Natural killer cell (primary cell): ENCODE results near the gene SOX10. TPM values are rescaled to one million over a fixed set of nuclear protein-coding genes. Genes with fewer than 3 reads are reported as not detected.
"Not testable (repeated sequence)": the region's sequence is repeated elsewhere in the genome, so short reads cannot be mapped to it uniquely, and the experiment has no call there.

Experiments used
- ATAC-seq, 3 donors: fragments of 150-1000 bp in 2 of 3; fragments of 200-7000 bp in 1 of 3; cut with Tn5 transposase; 1 replicate in 1 of 3; 2 replicates in 2 of 3; pipeline ENCODE4 v1.10.0; 2021; ENCODE audit warnings: mild to moderate bottlenecking in 2 of 3, moderate library complexity in 2 of 3
- DNase-seq, 2 donors: peaks; one replicate each; pipeline versions ENCODE4 v3.0.0 to v3.0.0-alpha.2; 2013 to 2021; ENCODE audit warnings: mixed read lengths in 1 of 2
- H3K27ac ChIP-seq: one replicate; pipeline ENCODE4 v1.5.1; 2013; ENCODE audit warnings: mild to moderate bottlenecking, low read length
- H3K27me3 ChIP-seq: one replicate; pipeline ENCODE4 v1.6.1; 2013; ENCODE audit warnings: low read length; ENCODE audit not compliant: control insufficient read depth, insufficient read depth
- H3K36me3 ChIP-seq: one replicate; pipeline ENCODE4 v1.6.1; 2013; ENCODE audit warnings: low read length; ENCODE audit not compliant: control insufficient read depth, insufficient read depth
- H3K4me1 ChIP-seq: one replicate; pipeline ENCODE4 v1.6.1; 2013; ENCODE audit warnings: low read length; ENCODE audit not compliant: control insufficient read depth, insufficient read depth
- H3K4me3 ChIP-seq: one replicate; pipeline ENCODE4 v1.5.1; 2013; ENCODE audit warnings: low read length
- H3K9me3 ChIP-seq: one replicate; pipeline ENCODE4 v1.6.1; 2013; ENCODE audit warnings: low read length; ENCODE audit not compliant: control insufficient read depth, insufficient read depth
- H3K27ac Mint-ChIP-seq, 2 donors: one replicate each; pipeline ENCODE4 v1.8.0; 2022; ENCODE audit warnings: mild to moderate bottlenecking in 2 of 2, mixed read lengths in 2 of 2, moderate library complexity in 1 of 2
- H3K27me3 Mint-ChIP-seq, 2 donors: one replicate each; pipeline ENCODE4 v1.8.0; 2022; ENCODE audit warnings: low read depth in 2 of 2, mixed read lengths in 2 of 2
- H3K36me3 Mint-ChIP-seq: one replicate; pipeline ENCODE4 v1.8.0; 2022; ENCODE audit warnings: mixed read lengths
- H3K4me1 Mint-ChIP-seq, 2 donors: one replicate each; pipeline ENCODE4 v1.8.0; 2022; ENCODE audit warnings: mixed read lengths in 2 of 2
- H3K4me3 Mint-ChIP-seq: one replicate; pipeline ENCODE4 v1.8.0; 2022; ENCODE audit warnings: mild to moderate bottlenecking, moderate library complexity, mixed read lengths
- H3K9me3 Mint-ChIP-seq, 2 donors: one replicate each; pipeline ENCODE4 v1.8.0; 2022; ENCODE audit warnings: mixed read lengths in 2 of 2
- WGBS: methylation state at CpG from one replicate; pipeline ENCODE4 v1.1.7; 2013; ENCODE audit warnings: missing lambda C conversion rate; ENCODE audit not compliant: insufficient coverage; 5-methylcytosine and 5-hydroxymethylcytosine counted together
- intact Hi-C: fragments of 100-400 bp; cut with micrococcal nuclease; formaldehyde crosslinking; loops from one replicate; pipeline ENCODE4 v1.14.2; 2022
- total RNA-seq, 4 donors: library from RNA; stranded (reverse); fragments of 120-200 nt in 1 of 4; gene quantifications; one replicate each; pipeline versions ENCODE4 v1.2.3 to v1.2.4, GENCODE V29; 2013 to 2022
- TF ChIP-seq, protein P1 (sequence below): fragments of 200-600 bp; IDR thresholded peaks from one replicate; pipeline ENCODE4 v1.8.0; 2022; ENCODE audit warnings: antibody characterized with exemption

SOX10 gene
- total RNA-seq, 3 donors from 2014 or later (not counting 1 experiment from before 2014, with no cell fraction given): not detected

DNA sequence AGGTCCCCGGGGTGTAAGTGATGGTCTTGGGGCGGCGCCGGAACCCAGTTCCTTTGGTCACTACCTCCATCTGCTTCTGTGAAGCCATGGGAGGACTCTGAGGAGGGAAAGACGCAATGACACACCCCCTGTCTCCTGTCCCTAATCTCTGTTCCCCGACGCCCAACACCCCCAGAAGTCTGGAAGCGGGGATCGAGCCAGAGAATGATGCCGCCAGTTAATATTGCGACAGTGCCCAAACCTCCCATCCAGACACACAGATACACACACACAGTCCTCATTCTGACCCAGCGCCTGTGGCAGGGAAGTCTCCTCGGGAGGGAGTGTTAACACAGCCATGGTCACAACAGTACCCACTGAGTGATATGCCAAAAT is 31.3 kb downstream of the SOX10 start:
- no peak for DNase-seq
- Histone ChIP-seq H3K4me1 (peaks cover 20% of the 10 kb centered on the region), H3K27ac (no peak overlapping the region), H3K4me3 (peak overlapping the region; percentile 78), H3K9me3 (no peaks in the 10 kb centered on the region), H3K27me3 (peaks cover 6% of the 10 kb centered on the region), H3K36me3 (peaks cover 15% of the 10 kb centered on the region)
- TF ChIP-seq, protein P1, sequence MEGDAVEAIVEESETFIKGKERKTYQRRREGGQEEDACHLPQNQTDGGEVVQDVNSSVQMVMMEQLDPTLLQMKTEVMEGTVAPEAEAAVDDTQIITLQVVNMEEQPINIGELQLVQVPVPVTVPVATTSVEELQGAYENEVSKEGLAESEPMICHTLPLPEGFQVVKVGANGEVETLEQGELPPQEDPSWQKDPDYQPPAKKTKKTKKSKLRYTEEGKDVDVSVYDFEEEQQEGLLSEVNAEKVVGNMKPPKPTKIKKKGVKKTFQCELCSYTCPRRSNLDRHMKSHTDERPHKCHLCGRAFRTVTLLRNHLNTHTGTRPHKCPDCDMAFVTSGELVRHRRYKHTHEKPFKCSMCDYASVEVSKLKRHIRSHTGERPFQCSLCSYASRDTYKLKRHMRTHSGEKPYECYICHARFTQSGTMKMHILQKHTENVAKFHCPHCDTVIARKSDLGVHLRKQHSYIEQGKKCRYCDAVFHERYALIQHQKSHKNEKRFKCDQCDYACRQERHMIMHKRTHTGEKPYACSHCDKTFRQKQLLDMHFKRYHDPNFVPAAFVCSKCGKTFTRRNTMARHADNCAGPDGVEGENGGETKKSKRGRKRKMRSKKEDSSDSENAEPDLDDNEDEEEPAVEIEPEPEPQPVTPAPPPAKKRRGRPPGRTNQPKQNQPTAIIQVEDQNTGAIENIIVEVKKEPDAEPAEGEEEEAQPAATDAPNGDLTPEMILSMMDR: no peak
- Mint-ChIP-seq H3K27me3 (peaks cover 7 to 10% of the 10 kb centered on the region in 2 donors), H3K4me3 (peak overlapping the region; percentile 93), H3K36me3 (no peaks in the 10 kb centered on the region), H3K27ac (peak overlapping the region; percentile 83 to 94), H3K4me1 (peaks cover 22 to 39% of the 10 kb centered on the region in 2 donors), H3K9me3 (no peaks in the 10 kb centered on the region)
- intact Hi-C loops: loop anchor here (5.0 kb wide), 1 partner anchor 136 kb away; no protein-coding TSS in a partner anchor
- ATAC-seq: peak; percentile 57 to 59 (median 57)
- WGBS: 2% methylated on average over 13 of the region's 13 CpGs

DNA sequence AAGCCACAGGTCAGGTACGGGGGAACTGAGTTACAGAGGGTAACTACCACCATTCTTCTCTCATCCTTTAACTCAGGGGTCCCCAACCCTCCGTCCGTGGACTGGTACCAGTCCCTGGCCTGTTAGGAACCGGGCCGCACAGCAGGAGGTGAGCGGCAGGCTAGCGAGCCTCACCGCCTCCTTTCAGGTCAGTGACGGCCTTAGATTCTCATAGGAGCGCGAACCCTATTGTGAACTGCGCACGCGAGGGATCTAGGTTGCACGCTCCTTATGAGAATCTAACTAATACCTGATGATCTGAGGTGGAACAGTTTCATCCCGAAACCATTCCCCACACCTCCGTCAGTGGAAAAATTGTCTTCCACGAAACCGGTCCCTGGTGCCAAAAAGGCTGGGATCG is 31.7 kb downstream of the SOX10 start:
- not testable (repeated sequence) for DNase-seq, H3K27me3 ChIP-seq, H3K36me3 Mint-ChIP-seq, H3K9me3 ChIP-seq, ATAC-seq, H3K27ac ChIP-seq, H3K27me3 Mint-ChIP-seq, H3K9me3 Mint-ChIP-seq
- peaks cover 22 to 35% of the 10 kb centered on the region in 2 donors for H3K4me1 Mint-ChIP-seq
- WGBS: 18% methylated on average over 20 of the region's 20 CpGs
- H3K4me3 Mint-ChIP-seq: peak overlapping the region; percentile 93
- H3K36me3 ChIP-seq: peaks cover 12% of the 10 kb centered on the region
- H3K27ac Mint-ChIP-seq: peak overlapping the region in 1 of 2 donors; percentile 94
- peak overlapping the region; percentile 78 for H3K4me3 ChIP-seq
- intact Hi-C loops: loop anchor here (5.0 kb wide), 1 partner anchor 135 kb away; no protein-coding TSS in a partner anchor
- peaks cover 20% of the 10 kb centered on the region for H3K4me1 ChIP-seq

DNA sequence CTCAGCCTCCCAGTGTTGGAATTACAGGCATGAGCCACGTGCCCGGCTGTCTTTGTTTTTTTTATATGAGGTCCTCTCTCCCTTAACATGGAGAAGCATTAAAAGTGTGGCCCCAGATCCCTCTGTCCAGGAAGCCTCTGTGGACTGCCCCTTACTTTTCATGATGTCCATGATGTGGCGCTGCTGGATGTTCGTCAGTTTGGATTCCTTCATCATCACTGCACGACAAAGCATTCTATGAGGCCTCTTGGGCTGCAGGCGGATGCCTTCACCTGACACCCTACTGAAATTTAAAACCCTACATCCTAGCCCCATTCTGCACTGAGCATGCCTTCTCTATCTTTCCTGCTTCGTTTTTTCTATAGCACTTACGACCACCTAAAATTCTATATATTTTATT is 33.0 kb downstream of the SOX10 start:
- ATAC-seq (no peak), DNase-seq (no peak)
- Histone ChIP-seq H3K4me1 (peaks cover 20% of the 10 kb centered on the region), H3K9me3 (no peaks in the 10 kb centered on the region), H3K27me3 (peaks cover 6% of the 10 kb centered on the region), H3K36me3 (no peaks in the 10 kb centered on the region), H3K4me3 (no peak overlapping the region), H3K27ac (no peak overlapping the region)
- Mint-ChIP-seq H3K27me3 (peaks cover 7 to 10% of the 10 kb centered on the region in 2 donors), H3K4me1 (peaks cover 22 to 27% of the 10 kb centered on the region in 2 donors), H3K9me3 (no peaks in the 10 kb centered on the region), H3K4me3 (no peak overlapping the region), H3K36me3 (no peaks in the 10 kb centered on the region), H3K27ac (no peak overlapping the region)
- WGBS: 79% methylated on average over 6 of the region's 8 CpGs
- intact Hi-C loops: loop anchor here (5.0 kb wide), 1 partner anchor 134 kb away; no protein-coding TSS in a partner anchor
- TF ChIP-seq, protein P1: no peak

DNA sequence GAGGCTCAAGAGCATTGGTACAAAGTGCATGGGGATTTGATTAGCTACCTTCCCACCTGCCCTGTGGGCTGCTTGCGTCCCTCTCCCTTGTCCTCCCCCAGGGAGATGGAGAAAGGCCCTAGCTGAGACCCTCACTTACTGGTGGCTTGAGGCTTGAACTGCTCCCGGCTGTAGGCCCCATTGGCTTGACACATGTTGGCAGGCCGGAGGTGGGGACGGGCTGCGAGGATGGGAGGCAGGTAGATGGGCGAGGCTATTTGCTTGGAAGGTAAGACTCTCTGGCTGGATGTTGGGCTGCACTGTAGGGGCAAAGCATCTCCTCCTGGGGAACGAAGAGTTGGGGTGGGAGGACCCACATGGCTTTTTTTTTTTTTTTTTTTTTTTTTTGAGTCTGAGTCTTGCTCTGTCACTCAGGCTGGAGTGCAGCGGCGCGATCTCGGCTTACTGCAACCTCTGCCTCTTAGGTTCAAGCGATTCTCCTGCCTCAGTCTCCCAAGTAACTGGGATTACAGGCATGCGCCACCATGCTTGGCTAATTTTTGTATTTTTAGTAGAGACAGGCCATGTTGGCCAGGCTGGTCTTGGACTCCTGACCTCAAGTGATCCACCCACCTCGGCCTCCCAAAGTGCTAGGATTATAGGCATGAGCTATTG is 37.1 kb downstream of the SOX10 start:
- 97% methylated on average over 14 of the region's 14 CpGs for WGBS
- H3K27me3 Mint-ChIP-seq: not testable (repeated sequence)

DNA sequence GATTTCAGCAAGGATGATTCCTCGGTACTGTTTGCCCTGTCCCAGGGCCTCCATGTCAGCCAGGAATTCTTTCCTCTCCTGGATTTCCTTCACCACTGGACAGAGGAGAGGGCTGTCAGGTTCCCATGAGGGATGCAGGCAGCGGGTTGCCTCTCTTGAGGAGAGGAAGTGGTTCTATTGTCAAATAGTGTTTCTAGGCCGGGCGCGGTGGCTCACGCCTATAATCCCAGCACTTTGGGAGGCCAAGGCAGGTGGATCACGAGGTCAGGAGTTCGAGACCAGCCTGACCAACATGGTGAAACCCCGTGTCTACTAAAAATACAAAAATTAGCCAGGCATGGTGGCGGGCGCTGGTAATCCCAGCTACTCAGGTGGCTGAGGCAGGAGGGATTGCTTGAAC is 39.9 kb downstream of the SOX10 start:
- H3K36me3 Mint-ChIP-seq: not testable (repeated sequence)

More for the DNA sequence above, 37.1 kb downstream of the SOX10 start:
- H3K4me1 Mint-ChIP-seq, H3K27me3 ChIP-seq, H3K36me3 ChIP-seq, H3K27ac Mint-ChIP-seq, ATAC-seq, H3K27ac ChIP-seq, H3K4me3 ChIP-seq, intact Hi-C loops, H3K9me3 Mint-ChIP-seq, H3K4me1 ChIP-seq, DNase-seq, H3K9me3 ChIP-seq, H3K4me3 Mint-ChIP-seq, H3K36me3 Mint-ChIP-seq: not testable (repeated sequence)

More for the DNA sequence above, 39.9 kb downstream of the SOX10 start:
- H3K9me3 ChIP-seq, H3K4me1 ChIP-seq, H3K27me3 ChIP-seq, H3K27me3 Mint-ChIP-seq, H3K27ac ChIP-seq, H3K9me3 Mint-ChIP-seq, intact Hi-C loops, H3K4me3 Mint-ChIP-seq, H3K4me1 Mint-ChIP-seq, ATAC-seq, H3K4me3 ChIP-seq, DNase-seq, H3K27ac Mint-ChIP-seq: not testable (repeated sequence)
- WGBS: 96% methylated on average over 9 of the region's 11 CpGs
- peaks cover 13% of the 10 kb centered on the region for H3K36me3 ChIP-seq
